Measurements from ENCODE around the gene KRTAP12-3. TPM values are rescaled to one million over a fixed set of nuclear protein-coding genes. Genes with fewer than 3 reads are reported as not detected.

Gene KRTAP12-3
- total RNA-seq, 1 experiment from 2014 or later: not detected

GRCh38 chr21:44648557-44649311 is 9.0 kb upstream of the KRTAP12-3 start:
- Histone ChIP-seq H3F3A (ENCODE audit: insufficient read depth, low read depth) (no peaks in the 10 kb centered on the region), H3K27me3 (ENCODE audit: insufficient read depth, low read depth) (peaks cover 65% of the 10 kb centered on the region), H2AFZ (no peak overlapping the region), H3K9me2 (ENCODE audit: insufficient read depth) (no peaks in the 10 kb centered on the region), H4K20me1 (ENCODE audit: insufficient read depth) (no peaks in the 10 kb centered on the region), H3K36me3 (ENCODE audit: low read depth) (no peaks in the 10 kb centered on the region), H3K79me2 (ENCODE audit: low read depth) (no peaks in the 10 kb centered on the region), H3K4me2 (no peak overlapping the region), H3K4me3 (no peak overlapping the region), H3K4me1 (replicated peaks; ENCODE audit: insufficient read depth) (no peaks in the 10 kb centered on the region), H3K9me3 (ENCODE audit: insufficient read depth, low read depth) (no peaks in the 10 kb centered on the region), H3K27ac (no peak overlapping the region)
- DNase-seq: no peak
- intact Hi-C loops (cut with micrococcal nuclease; ENCODE audit: unreplicated experiment): no loop called here
- ChIA-PET CTCF (no interaction called here), POLR2A (ENCODE audit: unreplicated experiment) (no interaction called here)
- TF ChIP-seq CTCF (conservative IDR thresholded peaks at IDR 0.05) (no peak), EZH2 (IDR thresholded peaks at IDR 0.05; ENCODE audit: low read depth) (no peak)
- BruUV-seq (replicated peaks): no TSS peak

- no peak for DNase-seq
- Histone ChIP-seq H3K27ac (no peak overlapping the region), H3K9me3 (ENCODE audit: insufficient read depth, low read depth) (no peaks in the 10 kb centered on the region), H3K4me1 (replicated peaks; ENCODE audit: insufficient read depth) (no peaks in the 10 kb centered on the region), H3K79me2 (ENCODE audit: low read depth) (no peaks in the 10 kb centered on the region), H3K36me3 (ENCODE audit: low read depth) (no peaks in the 10 kb centered on the region), H3K27me3 (ENCODE audit: insufficient read depth, low read depth) (peaks cover 74% of the 10 kb centered on the region), H3K4me3 (no peak overlapping the region), H3K9me2 (ENCODE audit: insufficient read depth) (no peaks in the 10 kb centered on the region), H3F3A (ENCODE audit: insufficient read depth, low read depth) (no peaks in the 10 kb centered on the region), H2AFZ (no peak overlapping the region), H4K20me1 (ENCODE audit: insufficient read depth) (no peaks in the 10 kb centered on the region), H3K4me2 (no peak overlapping the region)
- CTCF ChIA-PET: no interaction called here
- intact Hi-C loops (cut with micrococcal nuclease; ENCODE audit: unreplicated experiment): no loop called here
- TF ChIP-seq EZH2 (IDR thresholded peaks at IDR 0.05; ENCODE audit: low read depth): no peak
- TF ChIP-seq CTCF (conservative IDR thresholded peaks at IDR 0.05): no peak
- POLR2A ChIA-PET (ENCODE audit: unreplicated experiment): no interaction called here
- no TSS peak for BruUV-seq (replicated peaks)
Measured at GRCh38 chr21:44649521-44650100, 8.1 kb upstream of the KRTAP12-3 start.

- Histone ChIP-seq H3K4me2 (no peak overlapping the region), H3K27ac (no peak overlapping the region), H3K4me3 (no peak overlapping the region), H3K27me3 (ENCODE audit: insufficient read depth, low read depth) (peaks cover 77% of the 10 kb centered on the region), H3K79me2 (ENCODE audit: low read depth) (no peaks in the 10 kb centered on the region), H3K4me1 (replicated peaks; ENCODE audit: insufficient read depth) (no peaks in the 10 kb centered on the region), H4K20me1 (ENCODE audit: insufficient read depth) (no peaks in the 10 kb centered on the region), H2AFZ (no peak overlapping the region), H3K9me3 (ENCODE audit: insufficient read depth, low read depth) (no peaks in the 10 kb centered on the region), H3K9me2 (ENCODE audit: insufficient read depth) (no peaks in the 10 kb centered on the region), H3F3A (ENCODE audit: insufficient read depth, low read depth) (no peaks in the 10 kb centered on the region), H3K36me3 (ENCODE audit: low read depth) (no peaks in the 10 kb centered on the region)
- DNase-seq: no peak
- POLR2A ChIA-PET (ENCODE audit: unreplicated experiment): interaction anchor here (0.7 kb wide), 1 partner anchor 508 kb away, joined by 5 read pairs; no protein-coding TSS in a partner anchor
- CTCF ChIA-PET: no interaction called here
- intact Hi-C loops (cut with micrococcal nuclease; ENCODE audit: unreplicated experiment): no loop called here
- TF ChIP-seq EZH2 (IDR thresholded peaks at IDR 0.05; ENCODE audit: low read depth): no peak
- TF ChIP-seq CTCF (conservative IDR thresholded peaks at IDR 0.05): no peak
- BruUV-seq (replicated peaks): no TSS peak
Measured at GRCh38 chr21:44650265-44650972, 7.3 kb upstream of the KRTAP12-3 start.

Measured in PC-9 (cell line).